Thoracic aorta (tissue), 2 donors: Measurements from ENCODE around the gene HSDL1. TPM values are rescaled to one million over a fixed set of nuclear protein-coding genes. Genes with fewer than 3 reads are reported as not detected.
A peak's percentile ranks its signal among the peaks of the same experiment; 100 is the strongest.

ENCODE experiments used
- ATAC-seq: fragments of 150-250 bp; one replicate; pipeline ENCODE4 v1.8.0; 2017; ENCODE audit warnings: low read depth; ENCODE audit not compliant: insufficient number of reproducible peaks, low FRiP score
- DNase-seq: peaks from one replicate; pipeline ENCODE4 v3.0.0-alpha.2; 2020; ENCODE audit warnings: low spot score
- H3K27ac ChIP-seq, 2 donors: fragments of 200-600 bp; sonication (generic); 1 replicate in 1 of 2; 2 replicates in 1 of 2; pipeline ENCODE4 v1.5.1; 2016; ENCODE audit warnings: mild to moderate bottlenecking in 2 of 2, moderate library complexity in 2 of 2
- H3K27me3 ChIP-seq: fragments of 200-600 bp; sonication (generic); replicated peaks from 2 replicates; pipeline ENCODE4 v1.6.0; 2016; ENCODE audit warnings: mild to moderate bottlenecking; ENCODE audit not compliant: insufficient read depth
- H3K36me3 ChIP-seq: fragments of 200-600 bp; sonication (generic); one replicate; pipeline ENCODE4 v1.5.1; 2016
- H3K4me1 ChIP-seq, 2 donors: fragments of 200-600 bp; sonication (generic); 1 replicate in 1 of 2; 2 replicates in 1 of 2; pipeline versions ENCODE4 v1.5.1 to v1.6.0; 2016; ENCODE audit warnings: low read depth in 2 of 2, mild to moderate bottlenecking in 1 of 2; ENCODE audit not compliant: control insufficient read depth in 1 of 2
- H3K4me3 ChIP-seq: fragments of 200-600 bp; sonication (generic); 2 replicates; pipeline ENCODE4 v1.5.1; 2016; ENCODE audit warnings: mild to moderate bottlenecking
- H3K9me3 ChIP-seq: fragments of 200-600 bp; sonication (generic); 2 replicates; pipeline ENCODE4 v1.5.1; 2016
- total RNA-seq, 2 donors: library from RNA; depleted of rRNA; stranded (reverse); fragments of >200 nt; gene quantifications; one replicate each; pipeline versions ENCODE4 v1.1.0 to v1.2.3, GENCODE V29; 2016
- TF ChIP-seq, protein P1 (sequence below): fragments of 200-600 bp; sonication (generic); IDR thresholded peaks from one replicate; pipeline ENCODE4 v1.5.1; 2019; ENCODE audit warnings: antibody characterized with exemption

The HSDL1 gene
- total RNA-seq, 2 donors from 2014 or later = 7.2 to 14.4 TPM

DNA sequence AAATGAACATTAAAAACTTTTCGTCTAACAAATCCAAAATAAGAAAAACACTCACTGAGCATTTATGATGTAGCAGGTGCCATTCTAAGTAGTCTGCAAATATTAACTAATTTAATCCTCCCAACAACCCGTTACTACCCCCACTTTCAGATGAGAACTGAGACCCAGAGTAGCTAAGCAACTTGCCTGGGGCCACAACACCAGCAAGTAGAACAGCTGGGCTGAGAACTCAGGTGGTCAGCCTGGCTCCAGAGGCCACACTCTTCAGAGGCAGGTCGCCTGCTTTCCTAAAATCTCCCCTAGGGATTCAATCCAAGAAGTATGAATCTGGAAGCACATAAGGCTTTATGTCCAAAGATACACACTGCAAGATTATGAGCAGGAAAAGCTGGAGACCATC is 34.5 kb downstream of the HSDL1 start:
- H3K27me3 ChIP-seq = no peaks in the 10 kb centered on the region
- ATAC-seq (no peak), DNase-seq (no peak)
- no peak overlapping the region for H3K27ac ChIP-seq
- no peaks in the 10 kb centered on the region for H3K9me3 ChIP-seq
- no peak overlapping the region for H3K4me3 ChIP-seq
- TF ChIP-seq, protein P1, sequence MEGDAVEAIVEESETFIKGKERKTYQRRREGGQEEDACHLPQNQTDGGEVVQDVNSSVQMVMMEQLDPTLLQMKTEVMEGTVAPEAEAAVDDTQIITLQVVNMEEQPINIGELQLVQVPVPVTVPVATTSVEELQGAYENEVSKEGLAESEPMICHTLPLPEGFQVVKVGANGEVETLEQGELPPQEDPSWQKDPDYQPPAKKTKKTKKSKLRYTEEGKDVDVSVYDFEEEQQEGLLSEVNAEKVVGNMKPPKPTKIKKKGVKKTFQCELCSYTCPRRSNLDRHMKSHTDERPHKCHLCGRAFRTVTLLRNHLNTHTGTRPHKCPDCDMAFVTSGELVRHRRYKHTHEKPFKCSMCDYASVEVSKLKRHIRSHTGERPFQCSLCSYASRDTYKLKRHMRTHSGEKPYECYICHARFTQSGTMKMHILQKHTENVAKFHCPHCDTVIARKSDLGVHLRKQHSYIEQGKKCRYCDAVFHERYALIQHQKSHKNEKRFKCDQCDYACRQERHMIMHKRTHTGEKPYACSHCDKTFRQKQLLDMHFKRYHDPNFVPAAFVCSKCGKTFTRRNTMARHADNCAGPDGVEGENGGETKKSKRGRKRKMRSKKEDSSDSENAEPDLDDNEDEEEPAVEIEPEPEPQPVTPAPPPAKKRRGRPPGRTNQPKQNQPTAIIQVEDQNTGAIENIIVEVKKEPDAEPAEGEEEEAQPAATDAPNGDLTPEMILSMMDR = no peak
- peaks cover 2 to 26% of the 10 kb centered on the region in 2 donors for H3K4me1 ChIP-seq
- no peaks in the 10 kb centered on the region for H3K36me3 ChIP-seq

DNA sequence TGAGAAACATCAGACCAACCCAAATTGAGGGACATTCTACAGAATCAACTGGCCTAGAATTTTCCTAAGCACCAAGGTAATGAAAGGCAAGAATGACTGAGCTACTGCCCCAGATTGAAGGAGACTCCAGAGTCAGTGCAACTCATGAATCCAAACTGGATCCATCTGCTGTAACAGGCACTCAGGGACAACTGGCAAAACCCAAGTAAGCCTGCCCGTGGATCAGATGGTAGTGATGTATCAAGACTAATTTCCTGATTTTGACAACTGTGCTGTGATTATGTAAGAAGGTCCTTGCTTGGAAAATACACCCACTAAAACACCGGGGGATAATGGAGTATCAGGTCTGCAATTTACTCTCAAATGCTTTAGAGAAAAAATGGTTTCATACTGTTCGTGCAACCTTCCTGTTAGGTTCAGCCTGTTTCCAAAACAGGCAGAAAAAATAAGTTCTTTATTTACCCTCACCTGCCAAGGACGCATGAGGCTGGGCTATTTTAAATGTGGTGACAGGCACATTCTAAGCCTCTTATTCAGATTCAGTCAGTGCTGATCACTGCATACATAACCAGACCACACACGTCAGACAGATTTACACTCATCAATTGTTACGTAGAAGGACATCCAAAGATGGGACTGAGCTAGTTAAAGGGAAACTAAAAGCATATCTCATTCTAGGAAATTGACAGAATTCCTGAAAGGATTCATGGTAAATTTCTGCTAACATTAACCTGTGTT is 35.2 kb downstream of the HSDL1 start:
- no peak for ATAC-seq

DNA sequence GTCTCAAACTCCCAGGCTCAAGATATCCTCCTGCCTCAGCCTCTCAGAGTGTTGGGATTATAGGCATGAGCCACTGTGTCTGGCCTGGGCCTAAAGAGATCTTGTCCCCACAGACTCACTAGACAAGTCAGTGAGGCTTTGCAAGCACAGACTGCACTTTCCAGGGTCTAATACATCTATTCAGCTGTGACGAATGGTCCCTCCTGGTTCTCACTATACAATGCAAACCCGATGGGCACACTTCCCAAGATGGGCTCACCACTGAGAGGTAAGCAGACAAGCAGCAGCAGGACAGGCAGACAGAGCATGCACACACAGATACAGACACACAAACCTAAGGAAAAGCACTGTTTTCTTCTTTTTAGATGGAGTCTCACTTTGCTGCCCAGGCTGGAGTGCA is 37.1 kb downstream of the HSDL1 start:
- Histone ChIP-seq H3K27ac (no peak overlapping the region), H3K27me3 (no peaks in the 10 kb centered on the region), H3K36me3 (no peaks in the 10 kb centered on the region), H3K4me1 (peaks cover 5 to 20% of the 10 kb centered on the region in 2 donors), H3K9me3 (no peaks in the 10 kb centered on the region), H3K4me3 (no peak overlapping the region)
- TF ChIP-seq, protein P1 = no peak
- no peak for ATAC-seq
- no peak for DNase-seq

More for the DNA sequence above, 35.2 kb downstream of the HSDL1 start:
- no peaks in the 10 kb centered on the region for H3K36me3 ChIP-seq
- H3K9me3 ChIP-seq = no peaks in the 10 kb centered on the region
- H3K4me3 ChIP-seq = no peak overlapping the region
- DNase-seq = no peak
- H3K4me1 ChIP-seq = peaks cover 0 to 19% of the 10 kb centered on the region in 2 donors
- TF ChIP-seq, protein P1 = no peak
- no peaks in the 10 kb centered on the region for H3K27me3 ChIP-seq
- H3K27ac ChIP-seq = peak overlapping the region in 1 of 2 donors; percentile 23

DNA sequence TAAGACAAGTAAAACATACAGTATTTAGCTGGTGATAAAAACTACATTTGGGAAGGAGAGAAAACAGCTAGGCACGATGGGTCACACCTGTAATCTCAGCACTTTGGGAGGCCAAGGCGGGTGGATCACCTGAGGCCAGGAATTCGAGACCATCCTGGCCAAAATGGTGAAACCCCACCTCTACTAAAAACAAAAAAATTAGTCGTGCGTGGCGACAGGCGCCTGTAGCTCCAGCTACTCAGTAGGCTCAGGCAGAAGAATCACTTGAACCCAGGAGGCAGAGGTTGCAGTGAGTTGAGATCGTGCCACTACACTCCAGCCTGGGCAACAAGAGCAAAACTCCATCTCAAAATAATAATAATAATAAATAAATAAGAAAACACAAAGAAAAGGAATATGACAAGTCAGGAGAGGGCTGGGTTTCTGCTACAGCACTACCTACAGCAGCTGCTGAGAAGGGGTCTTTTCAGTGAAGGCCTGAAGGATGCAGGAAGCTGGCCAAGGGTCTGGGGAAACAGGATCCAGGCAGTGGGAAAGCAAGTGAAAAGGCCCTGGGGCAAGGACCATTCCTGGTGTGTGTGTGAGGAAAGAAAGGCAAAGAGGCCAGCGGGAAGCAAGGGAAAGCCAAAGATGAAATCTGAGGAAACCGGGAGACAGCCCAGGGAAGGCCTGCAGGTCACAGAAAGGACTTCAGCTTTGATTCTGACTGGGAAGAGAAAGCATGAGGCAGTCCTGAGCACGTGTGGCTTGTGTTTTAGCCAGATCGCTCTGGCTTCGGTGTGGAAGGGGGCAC is 38.8 kb downstream of the HSDL1 start:
- TF ChIP-seq, protein P1 = no peak
- no peak for ATAC-seq
- no peaks in the 10 kb centered on the region for H3K36me3 ChIP-seq
- H3K27ac ChIP-seq = no peak overlapping the region
- no peak for DNase-seq
- H3K4me1 ChIP-seq = peaks cover 5 to 20% of the 10 kb centered on the region in 2 donors
- H3K4me3 ChIP-seq = no peak overlapping the region
- no peaks in the 10 kb centered on the region for H3K9me3 ChIP-seq
- H3K27me3 ChIP-seq = no peaks in the 10 kb centered on the region

DNA sequence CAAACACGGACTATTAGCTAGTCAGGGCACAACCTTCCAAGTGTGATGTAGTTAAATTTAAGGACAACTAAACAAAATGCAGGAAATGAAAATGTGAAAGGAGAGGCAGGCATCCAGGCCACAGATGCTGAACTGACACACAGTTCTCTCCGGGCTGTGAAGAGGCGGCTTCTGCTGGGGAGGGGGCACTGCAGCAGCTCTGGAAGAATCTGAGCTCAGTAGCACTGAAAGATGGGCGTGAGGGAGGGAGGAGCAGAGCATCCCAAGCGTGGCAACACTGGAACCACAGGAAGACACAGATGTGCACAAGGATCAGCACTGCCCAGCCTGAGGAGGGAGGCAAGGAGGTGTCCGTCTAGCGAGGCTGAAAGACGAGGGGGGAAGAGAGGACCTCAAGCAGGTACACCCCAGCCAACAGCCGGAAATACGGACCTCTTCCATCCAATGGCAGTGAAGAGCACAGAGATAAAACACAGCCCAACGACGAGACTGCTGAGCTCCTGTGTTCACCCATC is 39.6 kb downstream of the HSDL1 start:
- H3K9me3 ChIP-seq = no peaks in the 10 kb centered on the region
- no peak overlapping the region for H3K27ac ChIP-seq
- no peak for DNase-seq
- H3K27me3 ChIP-seq = no peaks in the 10 kb centered on the region
- no peak for ATAC-seq
- TF ChIP-seq, protein P1 = no peak
- H3K4me1 ChIP-seq = peaks cover 5 to 20% of the 10 kb centered on the region in 2 donors
- H3K36me3 ChIP-seq = peaks cover 1% of the 10 kb centered on the region
- no peak overlapping the region for H3K4me3 ChIP-seq
